Fibroblast of mammary gland (primary cell): ENCODE measurements around the gene MIS18A.
A peak's percentile ranks its signal among the peaks of the same experiment; 100 is the strongest.

Source experiments
- DNase-seq: peaks from one replicate; pipeline ENCODE4 v3.0.0-alpha.2; 2010; ENCODE audit warnings: low read depth
- H3K4me3 ChIP-seq: 2 replicates; pipeline ENCODE4 v1.5.1; 2011; ENCODE audit warnings: low read depth, mild to moderate bottlenecking, low read length, moderate library complexity; ENCODE audit not compliant: control insufficient read depth
- TF ChIP-seq, protein P1 (sequence below): conservative IDR thresholded peaks from 2 replicates; pipeline ENCODE4 v1.5.1; 2011; ENCODE audit warnings: low read depth, low read length, inconsistent platforms; ENCODE audit not compliant: control insufficient read depth, insufficient read depth

Gene MIS18A

DNA sequence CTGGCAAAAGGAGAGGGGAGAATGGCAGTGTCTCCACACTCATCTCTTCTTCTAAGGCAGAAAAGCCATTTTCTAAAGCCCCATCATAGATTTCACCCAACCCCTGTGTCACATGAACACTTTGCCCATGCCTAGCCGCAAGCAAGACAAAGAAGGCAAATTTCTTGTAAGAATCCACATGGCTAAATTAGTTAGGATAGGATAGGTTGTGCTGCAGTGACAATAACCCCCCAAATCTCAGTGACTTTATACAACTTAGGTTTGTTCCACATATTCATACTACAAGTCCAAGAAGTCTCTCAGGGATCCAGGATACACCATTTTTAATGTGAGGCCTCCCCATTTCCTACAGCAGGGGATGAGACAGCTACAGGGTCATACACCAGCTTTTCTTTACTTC is 40.8 kb downstream of the MIS18A start:
- TF ChIP-seq, protein P1, sequence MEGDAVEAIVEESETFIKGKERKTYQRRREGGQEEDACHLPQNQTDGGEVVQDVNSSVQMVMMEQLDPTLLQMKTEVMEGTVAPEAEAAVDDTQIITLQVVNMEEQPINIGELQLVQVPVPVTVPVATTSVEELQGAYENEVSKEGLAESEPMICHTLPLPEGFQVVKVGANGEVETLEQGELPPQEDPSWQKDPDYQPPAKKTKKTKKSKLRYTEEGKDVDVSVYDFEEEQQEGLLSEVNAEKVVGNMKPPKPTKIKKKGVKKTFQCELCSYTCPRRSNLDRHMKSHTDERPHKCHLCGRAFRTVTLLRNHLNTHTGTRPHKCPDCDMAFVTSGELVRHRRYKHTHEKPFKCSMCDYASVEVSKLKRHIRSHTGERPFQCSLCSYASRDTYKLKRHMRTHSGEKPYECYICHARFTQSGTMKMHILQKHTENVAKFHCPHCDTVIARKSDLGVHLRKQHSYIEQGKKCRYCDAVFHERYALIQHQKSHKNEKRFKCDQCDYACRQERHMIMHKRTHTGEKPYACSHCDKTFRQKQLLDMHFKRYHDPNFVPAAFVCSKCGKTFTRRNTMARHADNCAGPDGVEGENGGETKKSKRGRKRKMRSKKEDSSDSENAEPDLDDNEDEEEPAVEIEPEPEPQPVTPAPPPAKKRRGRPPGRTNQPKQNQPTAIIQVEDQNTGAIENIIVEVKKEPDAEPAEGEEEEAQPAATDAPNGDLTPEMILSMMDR: no peak
- H3K4me3 ChIP-seq: no peak overlapping the region
- no peak for DNase-seq

DNA sequence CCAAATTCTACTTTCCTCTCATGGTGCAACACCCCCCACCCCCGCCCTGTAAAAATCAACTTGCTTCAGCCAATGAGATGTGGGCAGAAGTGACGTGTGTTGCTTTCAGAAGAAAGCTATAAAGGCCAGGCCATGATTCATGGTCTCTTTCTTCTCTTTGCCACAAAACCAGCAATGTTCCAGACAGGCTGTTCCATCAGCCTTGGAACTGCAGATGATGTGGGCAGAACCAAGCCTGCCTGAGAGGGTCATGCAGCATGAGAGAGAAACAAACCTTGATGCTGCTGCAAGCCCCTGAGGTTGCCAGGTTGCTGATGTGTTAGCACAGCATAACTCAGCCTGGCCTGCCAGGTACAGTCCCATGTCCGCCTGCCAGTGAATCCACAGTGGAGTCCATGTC is 41.8 kb downstream of the MIS18A start:
- DNase-seq: peak; percentile 22
- TF ChIP-seq, protein P1: no peak

DNA sequence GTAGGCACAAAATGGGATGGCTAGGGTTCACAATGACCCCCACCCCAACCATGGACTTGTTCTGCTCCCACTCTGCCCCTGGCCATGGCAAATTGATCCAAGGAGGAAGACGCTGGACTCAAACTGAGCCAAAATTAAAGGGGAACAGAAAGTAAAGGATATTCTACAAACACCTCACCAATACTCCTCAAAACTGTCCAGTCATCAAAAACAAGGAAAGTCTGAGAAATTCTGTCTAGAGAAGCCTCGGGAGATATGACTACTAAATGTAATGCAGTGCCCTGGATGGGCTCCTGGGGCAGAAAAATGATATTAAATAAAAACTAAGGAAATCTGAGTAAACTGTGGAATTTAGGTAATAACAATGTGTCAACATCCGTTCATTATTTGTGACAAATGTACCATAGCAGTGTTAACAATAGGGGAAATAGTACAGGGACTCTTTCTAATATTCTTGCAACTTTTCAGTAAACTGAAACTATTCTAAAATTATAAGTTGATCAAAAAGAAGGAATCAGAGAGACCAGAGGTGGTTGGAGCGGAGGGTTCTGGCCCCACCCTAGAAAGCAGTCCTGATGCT is 45.0 kb downstream of the MIS18A start:
- TF ChIP-seq, protein P1: no peak
- DNase-seq: no peak
- H3K4me3 ChIP-seq: no peak overlapping the region

More for the DNA sequence above, 41.8 kb downstream of the MIS18A start:
- H3K4me3 ChIP-seq: no peak overlapping the region

DNA sequence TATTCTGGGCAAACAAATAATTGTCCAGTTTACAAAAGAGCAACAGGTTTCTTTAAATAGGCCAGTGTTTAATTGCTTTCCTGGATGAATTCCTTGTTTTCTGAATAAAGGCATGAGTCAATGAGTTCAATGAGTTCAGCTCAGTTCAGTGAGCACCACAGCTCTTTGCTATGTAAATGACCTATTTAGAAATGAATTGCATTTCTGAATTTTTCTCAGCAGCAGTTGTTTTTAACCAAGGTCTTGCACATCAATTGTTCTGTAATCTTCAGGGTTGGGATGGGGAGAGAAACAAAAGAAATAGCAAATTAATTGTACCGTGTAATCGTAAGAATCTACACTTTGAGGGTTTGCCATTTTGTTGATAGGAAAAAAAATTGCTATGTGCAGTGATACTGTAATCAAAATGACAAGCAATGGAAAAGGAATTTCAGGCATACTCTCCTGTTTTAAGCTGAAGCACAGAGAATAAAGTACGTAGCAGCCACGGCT is 45.7 kb downstream of the MIS18A start:
- TF ChIP-seq, protein P1: no peak
- no peak overlapping the region for H3K4me3 ChIP-seq
- DNase-seq: peak; percentile 49

DNA sequence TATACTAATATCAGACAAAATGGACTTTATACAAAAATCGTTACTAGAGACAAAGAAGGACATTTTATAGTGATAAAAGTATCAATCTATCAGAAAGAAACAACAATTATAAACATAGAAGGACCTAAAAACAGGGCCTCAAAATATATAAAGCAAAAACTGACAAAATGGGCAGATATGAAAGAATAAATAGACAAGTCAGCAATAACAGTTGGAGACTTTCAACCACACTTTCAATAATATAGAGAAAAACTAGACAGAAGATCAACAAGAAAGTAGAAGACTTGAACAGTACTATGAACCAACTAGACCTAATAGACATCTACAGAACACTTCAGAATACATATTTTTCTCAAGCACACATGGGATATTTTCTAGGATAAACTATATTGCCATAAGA is 52.4 kb downstream of the MIS18A start:
- H3K4me3 ChIP-seq: no peak overlapping the region
- TF ChIP-seq, protein P1: no peak
- DNase-seq: no peak
